Measurements from ENCODE around the gene PPP2R3B. TPM values are rescaled to one million over a fixed set of nuclear protein-coding genes. Genes with fewer than 3 reads are reported as not detected.

Gene PPP2R3B
- total RNA-seq, 2 experiments from 2014 or later, result 12.1 to 14.0 TPM

DNA sequence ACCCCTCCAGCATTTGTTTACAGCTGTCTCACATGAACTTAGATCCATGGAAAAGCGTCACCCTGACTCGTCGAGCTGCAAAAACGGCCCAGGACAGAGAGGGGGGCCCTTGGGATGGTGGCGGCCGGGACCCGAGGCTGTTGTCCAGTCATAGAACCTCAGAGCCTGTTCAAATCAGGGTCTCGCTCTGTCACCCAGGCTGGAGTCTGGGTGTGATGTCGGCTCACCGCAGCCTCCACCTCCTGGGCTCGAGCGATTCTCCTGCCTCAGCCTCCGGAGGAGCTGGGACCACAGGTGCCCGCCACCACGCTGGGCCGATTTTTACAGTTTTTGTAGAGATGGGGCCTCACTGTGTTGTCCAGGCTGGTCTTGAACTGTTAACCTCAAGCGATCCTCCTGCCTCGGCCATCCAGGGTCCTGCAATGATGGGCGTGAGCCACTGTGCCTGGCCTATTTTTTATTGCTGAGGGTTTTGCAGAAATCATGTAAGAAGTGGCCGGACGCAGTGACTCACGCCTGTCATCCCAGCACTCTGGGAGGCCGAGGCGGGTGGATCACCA is 42.6 kb upstream of the PPP2R3B start:
- H3K4me3 Mint-ChIP-seq, result no peak overlapping the region
- H3K27me3 Mint-ChIP-seq, result peaks cover 35% of the 10 kb centered on the region
- no peak overlapping the region for H3K27ac Mint-ChIP-seq
- CTCF ChIA-PET, result no interaction called here
- Histone ChIP-seq H3K36me3 (ENCODE audit: insufficient read depth, low read length) (no peaks in the 10 kb centered on the region), H3K27ac (ENCODE audit: low read depth in 1 of 2, low read length in 2 of 2) (no peak overlapping the region), H3K4me1 (ENCODE audit: insufficient read depth, low read length) (peaks cover 6% of the 10 kb centered on the region), H3K27me3 (ENCODE audit: control insufficient read depth in 1 of 2, insufficient read depth in 2 of 2, low read length in 2 of 2) (peaks cover 12 to 17% of the 10 kb centered on the region in 2 experiments), H3K4me3 (ENCODE audit: low read length) (no peak overlapping the region), H3K9me3 (ENCODE audit: control insufficient read depth in 1 of 2, insufficient read depth in 1 of 2, low read length in 2 of 2) (peaks cover 0 to 37% of the 10 kb centered on the region in 2 experiments)
- no peak for ATAC-seq (ENCODE audit: poor library complexity)
- intact Hi-C loops (cut with DNase I, micrococcal nuclease), result no loop called here
- POLR2A ChIA-PET, result no interaction called here
- H3K4me1 Mint-ChIP-seq (ENCODE audit: low read depth), result no peaks in the 10 kb centered on the region
- no peaks in the 10 kb centered on the region for H3K36me3 Mint-ChIP-seq (ENCODE audit: low read depth)
- TF ChIP-seq, protein P1, sequence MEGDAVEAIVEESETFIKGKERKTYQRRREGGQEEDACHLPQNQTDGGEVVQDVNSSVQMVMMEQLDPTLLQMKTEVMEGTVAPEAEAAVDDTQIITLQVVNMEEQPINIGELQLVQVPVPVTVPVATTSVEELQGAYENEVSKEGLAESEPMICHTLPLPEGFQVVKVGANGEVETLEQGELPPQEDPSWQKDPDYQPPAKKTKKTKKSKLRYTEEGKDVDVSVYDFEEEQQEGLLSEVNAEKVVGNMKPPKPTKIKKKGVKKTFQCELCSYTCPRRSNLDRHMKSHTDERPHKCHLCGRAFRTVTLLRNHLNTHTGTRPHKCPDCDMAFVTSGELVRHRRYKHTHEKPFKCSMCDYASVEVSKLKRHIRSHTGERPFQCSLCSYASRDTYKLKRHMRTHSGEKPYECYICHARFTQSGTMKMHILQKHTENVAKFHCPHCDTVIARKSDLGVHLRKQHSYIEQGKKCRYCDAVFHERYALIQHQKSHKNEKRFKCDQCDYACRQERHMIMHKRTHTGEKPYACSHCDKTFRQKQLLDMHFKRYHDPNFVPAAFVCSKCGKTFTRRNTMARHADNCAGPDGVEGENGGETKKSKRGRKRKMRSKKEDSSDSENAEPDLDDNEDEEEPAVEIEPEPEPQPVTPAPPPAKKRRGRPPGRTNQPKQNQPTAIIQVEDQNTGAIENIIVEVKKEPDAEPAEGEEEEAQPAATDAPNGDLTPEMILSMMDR (IDR thresholded peaks at IDR 0.05), result no peak
- no peak for DNase-seq
- peaks cover 2% of the 10 kb centered on the region for H3K9me3 Mint-ChIP-seq

DNA sequence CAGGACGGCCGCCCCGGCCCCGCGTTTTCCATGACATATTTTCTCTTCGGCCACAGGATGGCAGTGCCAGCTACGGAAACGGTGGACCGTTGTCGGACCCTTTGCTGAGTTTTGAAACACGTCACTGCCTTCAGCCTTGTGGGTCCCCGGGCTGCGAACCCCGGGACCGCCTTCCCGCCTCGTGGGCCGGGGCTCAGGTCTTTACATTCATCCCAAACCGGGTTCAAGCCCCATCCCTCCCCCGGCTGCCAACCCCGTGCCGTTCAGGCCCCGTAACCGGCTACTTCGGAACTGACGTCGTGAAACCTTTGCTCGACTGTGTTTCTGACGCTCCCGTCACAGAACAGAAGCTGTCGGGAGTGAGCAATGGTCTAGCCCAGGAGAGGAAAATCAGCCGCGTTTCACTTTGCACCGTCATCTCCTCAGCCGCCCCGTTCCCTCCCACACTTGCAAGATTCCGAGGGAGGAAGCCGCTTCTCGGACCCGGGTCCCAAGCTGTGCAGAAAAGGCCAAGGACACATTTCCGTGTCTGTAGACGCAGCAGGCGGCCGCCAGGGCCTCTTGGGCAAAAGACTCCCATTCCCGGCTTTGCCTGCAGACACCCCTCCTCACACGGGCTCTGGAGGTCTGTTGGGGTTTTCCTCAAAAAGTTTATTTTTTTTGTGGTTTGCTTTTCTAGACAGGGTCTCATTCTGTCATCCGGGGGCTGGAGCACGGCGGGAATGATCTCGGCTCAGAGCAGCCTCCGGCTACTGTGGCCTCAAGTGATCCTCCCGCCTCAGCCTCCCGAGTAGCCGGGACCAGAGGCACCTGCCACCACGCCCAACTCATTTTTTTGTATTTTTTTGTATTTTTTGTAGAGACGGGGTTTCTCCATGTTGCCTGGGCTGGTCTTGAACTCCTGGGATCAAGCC is 41.4 kb upstream of the PPP2R3B start:
- Histone ChIP-seq H3K9me3 (ENCODE audit: control insufficient read depth in 1 of 2, insufficient read depth in 1 of 2, low read length in 2 of 2) (peaks cover 0 to 38% of the 10 kb centered on the region in 2 experiments), H3K27me3 (ENCODE audit: control insufficient read depth in 1 of 2, insufficient read depth in 2 of 2, low read length in 2 of 2) (peaks cover 12 to 17% of the 10 kb centered on the region in 2 experiments), H3K27ac (ENCODE audit: low read depth in 1 of 2, low read length in 2 of 2) (no peak overlapping the region), H3K36me3 (ENCODE audit: insufficient read depth, low read length) (no peaks in the 10 kb centered on the region), H3K4me1 (ENCODE audit: insufficient read depth, low read length) (peaks cover 6% of the 10 kb centered on the region), H3K4me3 (ENCODE audit: low read length) (no peak overlapping the region)
- no peaks in the 10 kb centered on the region for H3K4me1 Mint-ChIP-seq (ENCODE audit: low read depth)
- H3K27ac Mint-ChIP-seq, result no peak overlapping the region
- intact Hi-C loops (cut with DNase I, micrococcal nuclease), result no loop called here
- no peaks in the 10 kb centered on the region for H3K36me3 Mint-ChIP-seq (ENCODE audit: low read depth)
- CTCF ChIA-PET, result no interaction called here
- no peaks in the 10 kb centered on the region for H3K9me3 Mint-ChIP-seq
- ATAC-seq (ENCODE audit: poor library complexity) (no peak), DNase-seq (no peak)
- TF ChIP-seq, protein P1 (IDR thresholded peaks at IDR 0.05), result no peak
- H3K27me3 Mint-ChIP-seq, result peaks cover 42% of the 10 kb centered on the region
- no peak overlapping the region for H3K4me3 Mint-ChIP-seq
- POLR2A ChIA-PET, result no interaction called here

DNA sequence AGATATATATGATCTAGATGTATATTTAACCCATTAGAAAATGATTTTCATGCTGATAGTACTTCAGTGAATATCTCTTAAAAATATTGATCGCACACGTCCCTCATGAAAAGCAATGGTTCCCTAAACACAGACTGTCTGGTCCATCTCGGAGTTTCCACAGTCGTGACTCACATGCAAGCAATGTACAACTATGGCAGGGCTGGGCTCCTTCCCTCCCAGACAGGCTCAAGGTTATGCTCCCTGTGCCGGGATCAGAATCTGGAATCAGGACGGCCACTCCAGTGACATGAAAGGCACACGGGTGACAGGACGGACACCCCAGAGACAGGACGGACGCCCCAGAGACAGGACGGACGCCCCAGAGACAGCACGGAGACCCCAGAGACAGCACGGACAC is 40.2 kb upstream of the PPP2R3B start:
- CTCF ChIA-PET, result no interaction called here
- Histone ChIP-seq H3K4me3 (ENCODE audit: low read length) (no peak overlapping the region), H3K36me3 (ENCODE audit: insufficient read depth, low read length) (no peaks in the 10 kb centered on the region), H3K27me3 (ENCODE audit: control insufficient read depth in 1 of 2, insufficient read depth in 2 of 2, low read length in 2 of 2) (peaks cover 13 to 17% of the 10 kb centered on the region in 2 experiments), H3K27ac (ENCODE audit: low read depth in 1 of 2, low read length in 2 of 2) (no peak overlapping the region), H3K4me1 (ENCODE audit: insufficient read depth, low read length) (peaks cover 6% of the 10 kb centered on the region), H3K9me3 (ENCODE audit: control insufficient read depth in 1 of 2, insufficient read depth in 1 of 2, low read length in 2 of 2) (peaks cover 0 to 40% of the 10 kb centered on the region in 2 experiments)
- Mint-ChIP-seq H3K36me3 (ENCODE audit: low read depth) (no peaks in the 10 kb centered on the region), H3K27ac (no peak overlapping the region), H3K4me1 (ENCODE audit: low read depth) (no peaks in the 10 kb centered on the region), H3K27me3 (peaks cover 42% of the 10 kb centered on the region), H3K9me3 (no peaks in the 10 kb centered on the region), H3K4me3 (no peak overlapping the region)
- DNase-seq (no peak), ATAC-seq (ENCODE audit: poor library complexity) (no peak)
- TF ChIP-seq, protein P1 (IDR thresholded peaks at IDR 0.05), result no peak
- POLR2A ChIA-PET, result no interaction called here
- intact Hi-C loops (cut with DNase I, micrococcal nuclease), result no loop called here
